CD1c-positive myeloid dendritic cell (primary cell): Measurements from ENCODE around the gene ZXDC.

Source experiments
- DNase-seq: peaks from one replicate; pipeline ENCODE4 v3.0.0-alpha.2; 2016; ENCODE audit errors: extremely low spot score

The ZXDC gene

DNA sequence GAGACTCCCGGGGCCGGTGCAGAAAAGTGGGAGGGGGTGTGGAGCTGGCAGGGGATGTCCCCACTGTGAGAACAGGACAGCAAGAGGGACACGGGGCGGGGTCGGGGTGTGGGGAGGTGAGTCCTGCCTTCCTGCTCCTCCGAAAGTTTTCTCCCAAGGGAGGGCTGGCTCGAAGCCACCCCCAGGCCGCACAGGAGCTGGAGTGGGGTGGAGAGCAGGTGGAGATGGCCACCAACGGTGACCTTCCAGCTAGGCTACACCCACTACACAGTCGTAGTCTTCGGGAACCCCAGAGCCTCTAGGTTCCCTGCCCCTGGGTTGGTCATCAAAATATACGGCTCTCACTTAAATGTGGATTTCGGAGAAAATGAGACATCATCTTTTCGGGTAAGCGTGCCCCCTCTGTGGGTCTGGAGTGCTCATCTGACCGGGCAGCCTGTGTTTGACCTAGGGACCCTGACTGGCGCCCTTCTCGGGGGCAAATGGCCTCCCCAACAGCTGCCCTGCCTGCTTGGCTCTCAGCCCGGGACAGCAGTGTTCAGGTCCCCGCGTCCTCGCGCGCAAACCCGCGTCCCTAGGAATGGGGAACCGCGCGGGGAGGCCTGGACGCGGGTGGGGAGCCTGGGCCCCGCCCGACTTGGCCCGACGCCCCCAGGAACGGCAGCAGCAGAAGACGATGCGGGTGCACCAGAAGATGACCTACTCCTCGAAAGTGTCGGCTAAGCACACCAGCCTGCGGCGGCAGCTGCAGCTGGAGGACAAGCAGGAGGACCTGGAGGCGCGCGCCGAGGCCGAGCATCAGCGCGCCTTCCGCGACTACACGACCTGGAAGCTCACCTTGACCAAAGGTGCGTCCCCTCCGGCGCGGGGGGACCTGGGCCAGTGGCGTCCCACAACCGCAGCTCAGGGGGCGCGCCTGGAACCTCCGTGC, 59.8 kb downstream of the ZXDC start:
- DNase-seq, result no peak

DNA sequence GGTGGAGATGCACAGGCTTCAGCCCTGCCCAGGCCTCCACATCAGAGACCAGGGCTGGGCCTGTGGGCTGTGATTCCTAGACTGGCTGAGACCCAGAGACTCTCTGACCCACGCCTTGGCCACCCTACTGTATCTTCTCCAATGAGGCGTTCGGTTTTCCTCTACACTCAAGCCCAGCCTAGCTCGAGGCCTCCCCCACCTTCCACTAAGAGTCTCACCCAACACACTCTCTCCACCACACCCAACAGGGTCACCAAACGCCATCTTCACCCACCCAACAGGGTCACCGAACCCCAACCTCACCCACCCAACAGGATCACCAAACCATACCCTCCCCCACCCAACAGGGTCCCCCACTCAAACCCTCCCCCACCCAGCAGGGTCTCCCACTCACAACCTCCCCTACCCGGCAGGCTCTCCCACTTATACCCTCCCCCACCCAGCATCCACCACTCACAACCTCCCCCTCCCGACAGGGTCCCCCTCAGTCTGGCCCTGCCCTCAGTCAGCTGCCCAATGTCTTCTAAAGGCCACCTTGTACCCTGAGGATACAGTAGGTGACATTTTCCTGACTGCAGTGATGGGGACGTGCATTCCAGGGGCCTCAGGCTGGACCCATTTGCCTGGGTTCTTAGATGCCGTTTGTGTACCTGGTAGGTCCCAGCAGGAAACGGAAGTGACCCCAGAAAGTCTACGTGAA, 60.6 kb downstream of the ZXDC start:
- DNase-seq, result no peak

DNA sequence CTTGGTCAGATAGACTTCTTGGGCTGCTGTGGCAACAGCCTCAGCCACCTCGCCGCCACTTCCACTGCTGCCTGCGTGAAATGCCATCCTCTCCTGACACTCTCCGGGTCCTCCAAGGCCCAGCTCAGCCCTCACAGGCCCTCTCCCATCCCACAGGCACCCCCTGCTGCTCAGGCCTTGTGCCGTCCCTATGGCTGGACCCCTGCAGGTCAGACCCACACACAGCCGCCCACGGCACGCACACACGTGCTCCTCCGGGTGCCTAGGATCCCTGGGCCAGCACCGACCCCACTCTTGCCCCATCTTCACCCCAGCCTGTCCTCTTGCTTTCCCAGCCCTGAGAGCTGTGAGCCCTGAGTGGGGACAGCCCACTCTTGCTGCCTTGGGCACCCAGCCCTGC, 61.3 kb downstream of the ZXDC start:
- no peak for DNase-seq

- no peak for DNase-seq
These were observed 62.0 kb downstream of the ZXDC start for GRCh38 chr3:126413693-126414080.

GRCh38 chr3:126412841-126413692, 62.6 kb downstream of the ZXDC start:
- DNase-seq, result no peak

DNA sequence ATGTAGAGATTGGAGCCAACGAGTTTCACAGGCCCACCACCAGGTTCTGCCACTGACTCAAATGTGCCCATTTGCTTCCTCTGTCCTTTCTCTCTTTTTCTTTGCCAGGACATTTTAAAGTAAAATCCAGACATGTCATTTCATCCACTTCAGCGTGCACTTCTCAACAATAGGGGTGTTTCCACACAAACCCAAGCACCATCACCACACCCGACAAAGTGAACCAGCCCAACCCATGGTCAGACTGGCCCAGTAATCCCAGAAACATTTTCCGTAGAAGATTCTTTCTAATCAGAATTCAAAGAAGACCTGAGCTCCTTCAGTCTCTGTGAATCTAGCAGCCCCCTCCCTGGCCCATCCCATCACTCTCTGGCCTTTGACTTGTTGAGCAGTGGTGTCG, 67.6 kb downstream of the ZXDC start:
- DNase-seq, result no peak

- DNase-seq, result no peak
These were observed 68.2 kb downstream of the ZXDC start for GRCh38 chr3:126407412-126408044.

DNA sequence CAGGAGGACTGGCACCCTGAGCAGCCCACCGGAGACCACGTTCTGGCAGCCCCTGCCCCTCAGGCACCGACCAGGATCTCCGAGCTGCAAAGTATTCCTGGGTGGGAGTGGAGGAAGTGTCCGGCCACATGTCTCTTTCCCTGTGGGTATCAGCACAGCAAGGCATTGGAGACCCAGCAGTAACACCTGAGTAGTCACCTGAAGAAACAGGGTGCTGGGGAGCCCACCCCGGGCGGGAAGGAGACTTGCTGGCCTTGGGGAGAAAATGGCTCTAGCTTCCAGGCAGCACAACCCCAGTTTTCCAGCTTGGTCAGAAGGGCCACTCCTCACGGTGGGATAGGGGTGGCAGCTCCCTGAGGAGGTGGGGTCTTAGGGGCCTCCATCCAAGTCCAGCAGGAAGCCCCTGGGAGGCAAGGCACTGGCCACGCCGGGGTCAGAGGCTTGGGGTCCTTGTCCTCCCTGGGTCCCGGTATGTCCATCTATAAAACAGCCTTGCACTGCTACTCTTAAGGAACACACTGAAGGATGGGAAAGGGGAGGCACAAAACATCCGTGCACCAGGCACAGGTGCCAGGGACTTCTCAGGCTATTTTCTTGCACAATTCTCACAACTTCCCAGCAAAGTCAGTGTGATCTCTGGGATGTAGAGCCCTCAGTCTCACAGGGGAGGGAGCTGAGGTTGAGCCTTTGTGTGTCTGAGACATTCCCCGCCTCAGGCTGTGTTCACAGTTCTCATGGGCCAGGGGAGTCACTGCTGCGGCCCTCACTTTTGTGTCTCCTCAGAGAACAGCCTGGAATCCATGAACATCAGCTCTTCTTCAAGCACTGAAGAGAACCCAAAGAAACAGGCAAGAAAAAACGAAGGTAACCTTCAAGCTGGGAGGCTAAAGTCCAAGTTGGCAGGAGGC, 69.0 kb downstream of the ZXDC start:
- no peak for DNase-seq

DNA sequence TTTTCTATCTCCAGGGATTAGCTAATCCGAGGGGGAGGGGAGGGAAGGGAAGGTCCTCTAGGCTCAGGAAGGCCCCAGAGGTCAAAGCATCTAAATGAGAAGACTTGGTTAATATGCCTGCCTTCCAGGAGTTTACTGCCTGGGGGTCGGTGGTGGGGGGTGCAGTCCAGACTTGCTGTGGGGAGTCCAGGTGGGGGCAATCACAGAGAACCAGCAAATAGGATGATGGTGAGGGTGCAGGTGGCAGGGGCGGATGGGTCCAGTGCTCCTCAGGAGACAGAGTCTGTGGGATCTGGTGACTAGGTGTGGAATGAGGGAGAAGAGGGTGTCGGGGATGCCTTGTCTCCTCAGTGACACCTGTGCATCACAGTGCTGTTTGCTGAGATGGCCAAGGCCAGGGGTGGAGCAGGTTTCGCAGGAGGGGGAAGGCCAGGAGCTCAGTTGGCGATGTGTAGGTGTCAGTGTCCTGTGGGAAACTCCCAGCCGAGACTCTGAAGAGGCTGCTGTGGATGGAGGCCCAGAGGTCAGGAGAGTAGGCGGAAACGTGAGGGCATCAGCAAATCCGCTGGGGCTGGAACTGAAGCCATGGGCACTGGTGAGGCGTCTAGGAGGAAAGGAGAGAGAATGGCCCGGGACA, 72.9 kb downstream of the ZXDC start:
- DNase-seq, result no peak

- no peak for DNase-seq
These were observed 73.5 kb downstream of the ZXDC start for GRCh38 chr3:126402178-126402577.

- peak; percentile 1 for DNase-seq
These were observed 74.0 kb downstream of the ZXDC start for GRCh38 chr3:126401611-126402160.

DNA sequence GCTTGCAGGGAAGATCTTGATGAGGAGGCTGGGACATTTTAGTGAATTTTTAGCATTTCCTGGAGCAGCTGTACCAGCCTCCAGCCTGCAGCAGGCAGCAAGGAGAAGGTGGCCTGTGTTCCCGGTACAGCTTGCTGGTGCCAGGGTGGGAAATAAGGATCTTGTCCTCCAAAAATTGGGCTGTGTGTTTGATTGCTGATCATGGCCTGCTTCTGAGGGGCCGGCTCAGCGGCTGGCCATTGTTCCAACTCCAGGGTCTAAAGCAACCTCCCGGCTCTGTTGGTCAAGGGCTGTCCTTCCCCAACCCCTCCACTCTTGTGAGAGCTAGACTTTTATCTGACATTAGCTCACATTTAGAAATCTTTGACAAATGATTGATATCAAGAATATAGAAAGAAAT, 75.9 kb downstream of the ZXDC start:
- no peak for DNase-seq

DNA sequence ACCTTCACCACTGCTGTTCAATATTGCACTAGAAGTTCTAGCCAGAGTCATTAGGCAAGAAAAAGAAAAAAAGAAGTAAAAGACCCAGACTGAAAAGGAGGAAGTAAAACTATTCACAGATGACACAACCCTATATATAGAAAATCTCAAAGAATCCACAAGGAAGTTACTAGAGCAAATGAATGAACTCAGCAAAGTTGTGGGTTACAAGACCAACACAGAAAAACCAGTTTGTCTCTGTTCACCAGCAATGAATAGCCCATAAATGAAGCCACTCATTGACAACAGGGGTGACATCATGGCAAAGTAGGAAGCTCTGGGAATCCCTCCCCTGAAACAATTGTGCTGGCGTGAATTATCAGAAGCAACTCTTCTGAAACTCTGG, 76.3 kb downstream of the ZXDC start:
- peak; percentile 91 for DNase-seq

DNA sequence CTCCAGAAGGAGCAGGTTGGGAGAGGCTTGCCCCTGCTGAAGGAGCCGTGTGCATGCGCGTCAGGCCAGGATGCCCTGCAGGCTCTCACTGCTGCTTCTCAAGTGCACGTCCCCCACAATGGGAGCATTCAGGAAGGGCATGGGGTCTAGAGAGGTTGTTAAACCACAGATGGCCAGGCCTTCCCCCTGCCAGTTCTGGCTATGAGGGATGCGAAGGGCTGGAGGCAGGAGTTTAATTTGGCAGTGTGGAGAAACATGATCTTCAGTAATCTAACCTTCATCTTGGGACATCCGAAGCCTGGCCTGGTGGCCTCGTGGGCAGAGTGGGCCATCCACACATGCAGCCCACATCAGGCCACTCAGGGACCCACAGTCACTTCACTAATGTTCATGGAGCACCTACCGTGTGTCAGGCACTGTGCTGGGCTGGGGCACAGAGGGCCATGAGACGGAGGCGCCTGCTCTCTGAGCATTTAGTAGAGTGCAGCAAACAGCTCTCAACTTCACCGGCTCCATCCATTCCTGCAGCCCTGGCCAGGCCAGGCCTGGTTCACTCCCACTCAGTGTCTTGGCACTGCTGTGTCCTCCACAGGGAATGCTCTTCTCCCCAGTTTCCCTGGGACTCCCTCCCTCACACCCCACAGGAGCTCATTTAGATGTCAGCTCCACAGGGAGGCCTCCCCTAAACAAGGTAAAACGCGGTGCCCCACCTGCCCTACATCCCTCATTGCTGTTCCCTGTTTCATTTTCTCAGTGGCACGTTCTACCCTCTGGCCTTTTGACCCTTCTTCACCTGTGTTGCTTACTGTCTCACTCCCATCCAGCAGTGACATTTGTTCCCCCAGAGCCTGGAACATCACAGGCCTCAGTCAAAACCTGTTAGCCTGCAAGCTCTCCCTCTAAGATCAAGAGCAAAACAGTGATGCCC, 77.0 kb downstream of the ZXDC start:
- no peak for DNase-seq

GRCh38 chr3:126397610-126398422, 77.9 kb downstream of the ZXDC start:
- no peak for DNase-seq

DNA sequence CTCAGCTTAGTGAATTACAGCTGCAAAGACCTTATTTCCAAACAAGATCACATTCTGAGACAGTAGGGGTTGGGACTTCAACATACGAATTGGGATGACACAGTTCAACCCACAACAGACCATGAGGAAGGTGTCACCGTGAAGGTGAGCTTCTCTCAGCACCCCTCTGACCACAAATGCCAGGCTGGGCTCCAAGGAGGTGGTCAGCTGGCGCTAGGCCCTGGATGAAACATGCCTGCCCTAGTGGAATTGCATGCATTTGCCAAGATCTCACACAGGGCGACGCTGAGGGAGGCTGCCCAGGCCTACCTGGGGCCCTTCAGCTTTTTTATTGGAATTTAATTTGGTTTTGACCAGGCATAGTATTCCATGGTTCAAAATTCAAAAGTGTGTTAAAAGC, 79.2 kb downstream of the ZXDC start:
- no peak for DNase-seq

DNA sequence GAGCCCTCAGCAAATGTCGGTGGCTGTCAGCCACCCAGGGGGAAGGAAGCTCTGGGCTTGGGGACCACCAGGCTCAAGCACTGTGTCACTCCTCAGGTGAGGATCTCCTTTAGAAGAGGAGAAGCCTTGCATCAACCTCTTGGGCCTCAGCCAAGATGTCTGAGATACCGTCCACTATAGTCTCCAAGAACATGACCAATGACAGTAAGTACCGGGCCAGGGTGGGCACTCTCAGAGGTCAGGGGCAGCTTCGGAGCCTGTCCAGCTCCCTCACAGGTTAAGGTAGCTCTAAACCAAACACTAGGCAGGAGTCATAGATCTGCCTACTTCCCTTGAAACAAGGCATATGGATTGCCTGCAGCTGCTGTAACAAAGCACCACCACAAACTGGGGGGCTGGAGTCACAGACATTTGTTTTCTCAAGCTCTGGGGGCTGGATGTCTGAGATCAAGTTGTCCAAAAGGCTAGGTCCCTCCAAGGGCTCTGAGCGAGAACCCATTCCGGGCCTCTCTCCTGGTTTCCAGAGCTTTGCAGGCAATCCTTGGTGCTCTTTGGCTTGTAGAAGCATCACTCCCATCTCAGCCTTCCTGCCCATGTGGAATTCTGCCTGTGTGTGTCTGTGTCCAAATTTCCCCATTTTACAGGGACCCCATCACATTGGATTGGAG, 79.7 kb downstream of the ZXDC start:
- DNase-seq, result no peak

DNA sequence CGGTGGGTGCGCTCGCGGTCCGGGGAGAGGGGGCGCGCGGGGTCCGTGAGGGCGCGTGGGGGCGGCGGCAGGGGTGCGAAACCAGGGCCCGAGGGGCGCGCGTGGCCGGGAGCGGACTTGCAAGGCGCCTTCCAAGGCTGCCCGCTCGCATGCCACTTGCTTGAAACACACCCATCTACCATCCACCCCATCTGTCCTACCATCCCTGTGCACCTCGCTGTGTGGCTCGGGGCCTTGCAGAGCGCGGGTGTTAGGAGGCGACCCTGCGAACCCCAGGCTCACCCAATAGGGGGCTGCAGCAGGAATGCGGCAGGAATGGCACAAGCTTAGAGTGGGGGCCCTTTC, 80.7 kb downstream of the ZXDC start:
- no peak for DNase-seq
